ENCODE measurements around the gene CTSO. TPM values are rescaled to one million over a fixed set of nuclear protein-coding genes. Genes with fewer than 3 reads are reported as not detected.
A peak's percentile ranks its signal among the peaks of the same experiment; 100 is the strongest.

The CTSO gene
- total and polyA plus RNA-seq, 4 donors: 8.0 to 58.3 (median 15.2) TPM

GRCh38 chr4:155954939-155955338 is 1.3 kb upstream of the CTSO start:
- no peak for TF ChIP-seq CTCF (IDR thresholded peaks at IDR 0.05; ENCODE audit: control extremely low read depth, extremely low read depth)
- Histone ChIP-seq H3K36me3 (ENCODE audit: control insufficient read depth in 4 of 4, insufficient read depth in 4 of 4, low read length in 4 of 4) (no peaks in the 10 kb centered on the region), H3K4me1 (ENCODE audit: control insufficient read depth in 5 of 5, insufficient read depth in 5 of 5, low read length in 5 of 5) (peaks cover 0 to 3% (median 0%) of the 10 kb centered on the region in 5 donors), H3K9me3 (ENCODE audit: control insufficient read depth in 4 of 4, insufficient read depth in 3 of 4, low read length in 3 of 4) (no peaks in the 10 kb centered on the region), H3K9ac (ENCODE audit: insufficient read depth in 1 of 2, low read length in 2 of 2) (no peak overlapping the region), H3K4me3 (no peak overlapping the region), H3K27ac (ENCODE audit: low read depth in 1 of 2, low read length in 1 of 2) (no peak overlapping the region), H3K27me3 (ENCODE audit: control insufficient read depth in 3 of 3, insufficient read depth in 3 of 3, low read length in 2 of 3) (no peaks in the 10 kb centered on the region)
- 79 to 93% methylated on average over 4 of the region's 4 CpGs for WGBS, 2 donors
- ATAC-seq (ENCODE audit: insufficient read depth, low FRiP score) (no peak), DNase-seq (no peak)

GRCh38 chr4:155954118-155954685 is 536 bp upstream of the CTSO start:
- DNase-seq (peak in 1 of 3 donors; percentile 14), ATAC-seq (ENCODE audit: insufficient read depth, low FRiP score) (no peak)
- H3K4me3 ChIP-seq: no peak overlapping the region
- H3K27me3 ChIP-seq (ENCODE audit: control insufficient read depth in 3 of 3, insufficient read depth in 3 of 3, low read length in 2 of 3): no peaks in the 10 kb centered on the region
- H3K36me3 ChIP-seq (ENCODE audit: control insufficient read depth in 4 of 4, insufficient read depth in 4 of 4, low read length in 4 of 4): peaks cover 0 to 2% (median 0%) of the 10 kb centered on the region in 4 donors
- peak overlapping the region; percentile 97 to 99 for H3K9ac ChIP-seq (ENCODE audit: insufficient read depth in 1 of 2, low read length in 2 of 2)
- H3K9me3 ChIP-seq (ENCODE audit: control insufficient read depth in 4 of 4, insufficient read depth in 3 of 4, low read length in 3 of 4): no peaks in the 10 kb centered on the region
- H3K27ac ChIP-seq (ENCODE audit: low read depth in 1 of 2, low read length in 1 of 2): peak overlapping the region; percentile 99
- H3K4me1 ChIP-seq (ENCODE audit: control insufficient read depth in 5 of 5, insufficient read depth in 5 of 5, low read length in 5 of 5): peaks cover 0 to 3% (median 0%) of the 10 kb centered on the region in 5 donors
- 78 to 79% methylated on average over 11 of the region's 11 CpGs for WGBS, 2 donors
- TF ChIP-seq CTCF (IDR thresholded peaks at IDR 0.05; ENCODE audit: control extremely low read depth, extremely low read depth): no peak

- no peak overlapping the region for H3K27ac ChIP-seq (ENCODE audit: low read depth in 1 of 2, low read length in 1 of 2)
- peaks cover 0 to 3% (median 0%) of the 10 kb centered on the region in 5 donors for H3K4me1 ChIP-seq (ENCODE audit: control insufficient read depth in 5 of 5, insufficient read depth in 5 of 5, low read length in 5 of 5)
- H3K36me3 ChIP-seq (ENCODE audit: control insufficient read depth in 4 of 4, insufficient read depth in 4 of 4, low read length in 4 of 4): peaks cover 0 to 2% (median 0%) of the 10 kb centered on the region in 4 donors
- no peak overlapping the region for H3K4me3 ChIP-seq
- no peak for TF ChIP-seq CTCF (IDR thresholded peaks at IDR 0.05; ENCODE audit: control extremely low read depth, extremely low read depth)
- no peak for ATAC-seq (ENCODE audit: insufficient read depth, low FRiP score)
- no peaks in the 10 kb centered on the region for H3K9me3 ChIP-seq (ENCODE audit: control insufficient read depth in 4 of 4, insufficient read depth in 3 of 4, low read length in 3 of 4)
- H3K27me3 ChIP-seq (ENCODE audit: control insufficient read depth in 3 of 3, insufficient read depth in 3 of 3, low read length in 2 of 3): no peaks in the 10 kb centered on the region
- peak in 2 of 3 donors; percentile 54 to 69 for DNase-seq
- 43 to 59% methylated on average over 6 of the region's 6 CpGs for WGBS, 2 donors
- H3K9ac ChIP-seq (ENCODE audit: insufficient read depth in 1 of 2, low read length in 2 of 2): peak overlapping the region in 1 of 2 donors; percentile 99
Observed at GRCh38 chr4:155952501-155952901, 1.2 kb downstream of the CTSO start.

- H3K9me3 ChIP-seq (ENCODE audit: control insufficient read depth in 4 of 4, insufficient read depth in 3 of 4, low read length in 3 of 4): no peaks in the 10 kb centered on the region
- TF ChIP-seq CTCF (IDR thresholded peaks at IDR 0.05; ENCODE audit: control extremely low read depth, extremely low read depth): no peak
- no peak for ATAC-seq (ENCODE audit: insufficient read depth, low FRiP score)
- H3K27ac ChIP-seq (ENCODE audit: low read depth in 1 of 2, low read length in 1 of 2): no peak overlapping the region
- H3K27me3 ChIP-seq (ENCODE audit: control insufficient read depth in 3 of 3, insufficient read depth in 3 of 3, low read length in 2 of 3): no peaks in the 10 kb centered on the region
- H3K4me3 ChIP-seq: no peak overlapping the region
- H3K4me1 ChIP-seq (ENCODE audit: control insufficient read depth in 5 of 5, insufficient read depth in 5 of 5, low read length in 5 of 5): peaks cover 0 to 6% (median 0%) of the 10 kb centered on the region in 5 donors
- H3K9ac ChIP-seq (ENCODE audit: insufficient read depth in 1 of 2, low read length in 2 of 2): no peak overlapping the region
- peaks cover 0 to 2% (median 0%) of the 10 kb centered on the region in 4 donors for H3K36me3 ChIP-seq (ENCODE audit: control insufficient read depth in 4 of 4, insufficient read depth in 4 of 4, low read length in 4 of 4)
- WGBS, 2 donors: 87 to 89% methylated on average over 6 of the region's 6 CpGs
- no peak for DNase-seq
Observed at GRCh38 chr4:155950461-155950860, 3.2 kb downstream of the CTSO start.

All from lung (tissue), 12 donors.